IMR-90 (cell line): ENCODE data around the gene LLCFC1. TPM values are rescaled to one million over a fixed set of nuclear protein-coding genes. Genes with fewer than 3 reads are reported as not detected.

Experiments
- ATAC-seq: fragments of 200-7000 bp; cut with Tn5 transposase; 2 replicates; pipeline ENCODE4 v1.9.1; 2020; ENCODE audit warnings: low read depth, mild to moderate bottlenecking, moderate library complexity
- BruUV-seq: library from RNA; stranded (reverse); fragments of 400-500 nt; replicated peaks from 2 replicates; lab custom pipeline; 2021; lab: Mats Ljungman, UMichigan
- CTCF ChIA-PET: fragments of 300-600 bp; formaldehyde crosslinking; extraction: SDS; loops from one replicate; lab custom pipeline; 2021; ENCODE audit warnings: antibody characterized with exemption; lab: Yijun Ruan, JAX
- POLR2A ChIA-PET: fragments of 300-600 bp; sonication (Branson Sonifier 250); formaldehyde crosslinking; loops from one replicate; lab custom pipeline; 2022; ENCODE audit warnings: antibody characterized with exemption; ENCODE audit not compliant: unreplicated experiment; lab: Charles Lee
- DNase-seq: peaks from one replicate; pipeline ENCODE4 v3.0.0; 2013
- H2AFZ ChIP-seq: replicated peaks from 2 replicates; pipeline ENCODE3; 2013; ENCODE audit warnings: low read length, mild to moderate bottlenecking; ENCODE audit not compliant: poor library complexity
- H2AK5ac ChIP-seq: 2 replicates; pipeline ENCODE4 v1.6.1; 2013; ENCODE audit warnings: low read depth, low read length, inconsistent platforms
- H2AK9ac ChIP-seq: replicated peaks from 2 replicates; pipeline ENCODE3; 2013; ENCODE audit warnings: mild to moderate bottlenecking, low read depth, low read length, moderate library complexity; ENCODE audit not compliant: poor library complexity
- H2BK120ac ChIP-seq: 2 replicates; pipeline ENCODE4 v1.6.1; 2013; ENCODE audit warnings: low read depth, low read length, inconsistent platforms
- H2BK15ac ChIP-seq: 3 replicates; pipeline ENCODE4 v1.6.1; 2013; ENCODE audit warnings: low read depth, low read length, inconsistent platforms
- H2BK20ac ChIP-seq: 2 replicates; pipeline ENCODE4 v1.6.1; 2013; ENCODE audit warnings: low read depth, mild to moderate bottlenecking, inconsistent platforms, low read length, moderate library complexity
- H2BK5ac ChIP-seq: 2 replicates; pipeline ENCODE4 v1.6.1; 2013; ENCODE audit warnings: mild to moderate bottlenecking, low read depth, low read length, inconsistent platforms; ENCODE audit not compliant: poor library complexity, severe bottlenecking
- H3K14ac ChIP-seq: replicated peaks from 2 replicates; pipeline ENCODE4 v1.6.1; 2013; ENCODE audit warnings: low read depth, low read length, inconsistent platforms
- H3K18ac ChIP-seq: 2 replicates; pipeline ENCODE4 v1.6.1; 2013; ENCODE audit warnings: low read depth, low read length, control low read depth
- H3K23ac ChIP-seq: 2 replicates; pipeline ENCODE4 v1.6.1; 2013; ENCODE audit warnings: low read depth, low read length, inconsistent platforms
- H3K27ac ChIP-seq: 2 replicates; pipeline ENCODE4 v1.5.1; 2013; ENCODE audit warnings: mild to moderate bottlenecking, control low read depth, low read length; ENCODE audit not compliant: insufficient read depth
- H3K27me3 ChIP-seq: 2 replicates; pipeline ENCODE4 v1.6.1; 2013; ENCODE audit warnings: low read length; ENCODE audit not compliant: control insufficient read depth, insufficient read depth
- H3K36me3 ChIP-seq: 2 replicates; pipeline ENCODE4 v1.6.1; 2013; ENCODE audit warnings: low read length, mixed read lengths; ENCODE audit not compliant: control insufficient read depth, insufficient read depth
- H3K4ac ChIP-seq: 2 replicates; pipeline ENCODE4 v1.6.1; 2013; ENCODE audit warnings: low read depth, low read length, inconsistent platforms
- H3K4me1 ChIP-seq: 2 replicates; pipeline ENCODE4 v1.6.1; 2013; ENCODE audit warnings: low read length, mixed read lengths; ENCODE audit not compliant: control insufficient read depth, insufficient read depth
- H3K4me2 ChIP-seq: 2 replicates; pipeline ENCODE4 v1.6.1; 2013; ENCODE audit warnings: low read depth, mild to moderate bottlenecking, control low read depth, low read length, moderate library complexity
- H3K4me3 ChIP-seq: 2 replicates; pipeline ENCODE4 v1.5.1; 2013; ENCODE audit warnings: low read depth, mild to moderate bottlenecking, control low read depth, low read length, moderate library complexity; ENCODE audit not compliant: insufficient read depth
- H3K56ac ChIP-seq: 2 replicates; pipeline ENCODE4 v1.6.1; 2013; ENCODE audit warnings: low read length, inconsistent platforms; ENCODE audit not compliant: insufficient read depth; ENCODE audit errors: extremely low read depth
- H3K79me1 ChIP-seq, 2 experiments: 2 replicates each; pipeline ENCODE4 v1.6.1; 2013; ENCODE audit warnings: low read length in 2 of 2, inconsistent platforms in 1 of 2, low read depth in 1 of 2
- H3K9ac ChIP-seq: 2 replicates; pipeline ENCODE4 v1.6.1; 2013; ENCODE audit warnings: low read depth, low read length, control low read depth
- H3K9me1 ChIP-seq: 2 replicates; pipeline ENCODE4 v1.6.1; 2013; ENCODE audit warnings: low read length, inconsistent platforms; ENCODE audit not compliant: insufficient read depth
- H3K9me3 ChIP-seq: 2 replicates; pipeline ENCODE4 v1.6.1; 2013; ENCODE audit warnings: low read length; ENCODE audit not compliant: control insufficient read depth, insufficient read depth
- H4K20me1 ChIP-seq: 2 replicates; pipeline ENCODE4 v1.6.1; 2013; ENCODE audit warnings: low read length, inconsistent platforms; ENCODE audit not compliant: insufficient read depth
- H4K5ac ChIP-seq: 2 replicates; pipeline ENCODE4 v1.6.1; 2013; ENCODE audit warnings: mild to moderate bottlenecking, low read depth, low read length, control low read depth
- H4K8ac ChIP-seq, 2 experiments: 2 replicates each; pipeline ENCODE4 v1.6.1; 2013; ENCODE audit warnings: low read depth in 2 of 2, low read length in 2 of 2, control low read depth in 1 of 2, inconsistent platforms in 1 of 2
- H4K91ac ChIP-seq: 2 replicates; pipeline ENCODE4 v1.6.1; 2013; ENCODE audit warnings: low read depth, low read length, inconsistent platforms; ENCODE audit not compliant: insufficient read depth
- BHLHE40 ChIP-seq: fragments of 150-350 bp; IDR thresholded peaks from 2 replicates; pipeline ENCODE4 v1.6.1; 2016; ENCODE audit warnings: mild to moderate bottlenecking, low read depth, low read length
- CEBPB ChIP-seq: IDR thresholded peaks from 2 replicates; pipeline ENCODE4 v1.6.1; 2012; ENCODE audit warnings: low read depth, low read length, improper control_type of control experiment
- CHD1 ChIP-seq: IDR thresholded peaks from 2 replicates; pipeline ENCODE4 v1.6.1; 2012; ENCODE audit warnings: low read depth, low read length, improper control_type of control experiment
- CTCF ChIP-seq: conservative IDR thresholded peaks from 2 replicates; pipeline ENCODE4 v1.5.1; 2012; ENCODE audit warnings: mild to moderate bottlenecking, low read depth, low read length, improper control_type of control experiment
- ELK1 ChIP-seq: fragments of 150-350 bp; IDR thresholded peaks from 2 replicates; pipeline ENCODE4 v1.6.1; 2016; ENCODE audit warnings: low read depth, mild to moderate bottlenecking, low read length, moderate library complexity, borderline replicate concordance
- FOS ChIP-seq: fragments of 150-350 bp; IDR thresholded peaks from 2 replicates; pipeline ENCODE4 v1.6.1; 2016; ENCODE audit warnings: low read depth, low read length
- MAFK ChIP-seq: IDR thresholded peaks from 2 replicates; pipeline ENCODE4 v1.6.1; 2012; ENCODE audit warnings: low read depth, low read length, improper control_type of control experiment
- MAZ ChIP-seq: IDR thresholded peaks from 2 replicates; pipeline ENCODE4 v1.6.1; 2012; ENCODE audit warnings: low read depth, mild to moderate bottlenecking, low read length, improper control_type of control experiment, moderate library complexity, borderline replicate concordance
- MXI1 ChIP-seq: IDR thresholded peaks from 2 replicates; pipeline ENCODE4 v1.6.1; 2012; ENCODE audit warnings: low read depth, mild to moderate bottlenecking, low read length, moderate library complexity, borderline replicate concordance
- NFE2L2 ChIP-seq: fragments of 150-350 bp; IDR thresholded peaks from 2 replicates; pipeline ENCODE4 v1.6.1; 2016; ENCODE audit warnings: low read depth, mild to moderate bottlenecking, low read length
- POLR2A ChIP-seq: IDR thresholded peaks from 2 replicates; pipeline ENCODE4 v1.6.1; 2012; ENCODE audit warnings: mild to moderate bottlenecking, low read depth, low read length
- RAD21 ChIP-seq: IDR thresholded peaks from 2 replicates; pipeline ENCODE4 v1.6.1; 2012; ENCODE audit warnings: low read length, improper control_type of control experiment
- RCOR1 ChIP-seq: IDR thresholded peaks from 2 replicates; pipeline ENCODE4 v1.6.1; 2012; ENCODE audit warnings: mild to moderate bottlenecking, low read length, improper control_type of control experiment; ENCODE audit not compliant: insufficient replicate concordance
- RFX5 ChIP-seq: IDR thresholded peaks from 2 replicates; pipeline ENCODE4 v1.8.0; 2012; ENCODE audit warnings: low read depth, mild to moderate bottlenecking, low read length, moderate library complexity
- SMC3 ChIP-seq: fragments of 150-350 bp; IDR thresholded peaks from 2 replicates; pipeline ENCODE4 v1.6.1; 2016; ENCODE audit warnings: low read depth, mild to moderate bottlenecking, antibody characterized with exemption, low read length, moderate library complexity
- USF2 ChIP-seq: fragments of 150-350 bp; IDR thresholded peaks from 2 replicates; pipeline ENCODE4 v1.6.1; 2017; ENCODE audit warnings: mild to moderate bottlenecking, antibody characterized with exemption, low read length, low read depth
- WGBS, 2 experiments: methylation state at CpG; one replicate each; pipeline versions ENCODE4 v1.1.5 to v1.1.7; 2013; ENCODE audit warnings: missing lambda C conversion rate in 2 of 2; ENCODE audit not compliant: insufficient read length in 1 of 2; ENCODE audit errors: extremely low coverage in 2 of 2; 5-methylcytosine and 5-hydroxymethylcytosine counted together
- dilution Hi-C: fragments of 300-500 bp; cut with HindIII; formaldehyde crosslinking; loops from one replicate; pipeline ENCODE4 v1.14.3; 2018; ENCODE audit warnings: low sequenced_read_pairs; ENCODE audit not compliant: unreplicated experiment
- in situ Hi-C: fragments of 300-500 bp; cut with MboI; formaldehyde crosslinking; loops from 3 replicates; pipeline ENCODE4 v1.14.3; 2019; ENCODE audit warnings: low sequenced_read_pairs, inconsistent platforms, mixed read lengths
- intact Hi-C: fragments of 100-400 bp; cut with micrococcal nuclease; formaldehyde crosslinking; loops from 2 replicates; pipeline ENCODE4 v1.10.0; 2022
- polyA plus RNA-seq, 3 experiments: library from polyadenylated mRNA; depleted of rRNA; stranded (reverse); fragments of >200 nt; gene quantifications; 2 replicates each; pipeline ENCODE4 v1.2.3, GENCODE V29; 2012; ENCODE audit warnings: low replicate concordance in 1 of 3
- total RNA-seq: library from RNA; depleted of rRNA; stranded (reverse); fragments of >200 nt; gene quantifications from 2 replicates; pipeline ENCODE4 v1.2.3, GENCODE V29; 2012

The LLCFC1 gene
- total and polyA plus RNA-seq, 2 of the 4 experiments (the other 2 are of a cell fraction) = not detected

- H2AK5ac ChIP-seq = no peak overlapping the region
- no peak overlapping the region for H3K23ac ChIP-seq
- H3K9ac ChIP-seq = no peak overlapping the region
- DNase-seq = no peak
- in situ Hi-C loops (no loop called here), intact Hi-C loops (no loop called here), dilution Hi-C loops (no loop called here)
- BruUV-seq = no TSS peak
- no peak overlapping the region for H4K91ac ChIP-seq
- CTCF ChIA-PET = interaction anchor here (0.8 kb wide), 1 partner anchor 7 kb away, joined by 3 read pairs; no protein-coding TSS in a partner anchor
- no peak overlapping the region for H2AFZ ChIP-seq
- WGBS, 2 experiments = no CpG with 5 or more reads among the region's 5 CpGs
- no peak overlapping the region for H3K4me3 ChIP-seq
- H3K4ac ChIP-seq = no peak overlapping the region
- H2AK9ac ChIP-seq = no peak overlapping the region
- H3K9me1 ChIP-seq = no peaks in the 10 kb centered on the region
- no peak overlapping the region for H4K8ac ChIP-seq
- H2BK15ac ChIP-seq = no peak overlapping the region
- TF ChIP-seq NFE2L2 (no peak), CEBPB (no peak), MXI1 (no peak), MAFK (no peak), CHD1 (no peak), RFX5 (no peak), MAZ (no peak), RAD21 (no peak), ELK1 (no peak), BHLHE40 (no peak), SMC3 (no peak), RCOR1 (no peak), USF2 (no peak), FOS (no peak), POLR2A (no peak), CTCF (no peak)
- no peak overlapping the region for H3K14ac ChIP-seq
- no peak overlapping the region for H3K56ac ChIP-seq
- H2BK5ac ChIP-seq = no peak overlapping the region
- no peak overlapping the region for H3K27ac ChIP-seq
- no peak overlapping the region for H2BK20ac ChIP-seq
- no peaks in the 10 kb centered on the region for H3K36me3 ChIP-seq
- H3K79me1 ChIP-seq = no peaks in the 10 kb centered on the region
- H3K4me2 ChIP-seq = no peak overlapping the region
- no peak overlapping the region for H3K18ac ChIP-seq
- POLR2A ChIA-PET = no interaction called here
- no peak for ATAC-seq
- H2BK120ac ChIP-seq = no peak overlapping the region
- H3K9me3 ChIP-seq = peaks cover 6% of the 10 kb centered on the region; the same call in 1 of the 2 replicates
- no peak overlapping the region for H4K5ac ChIP-seq
- H3K4me1 ChIP-seq = no peaks in the 10 kb centered on the region
- H3K27me3 ChIP-seq = no peaks in the 10 kb centered on the region
- H4K20me1 ChIP-seq = no peaks in the 10 kb centered on the region
Measured at GRCh38 chr7:142892951-142893350, 46.3 kb upstream of the LLCFC1 start.
